Small intestine (tissue), 7 donors: Measurements from ENCODE around the gene KIF26B. TPM values are rescaled to one million over a fixed set of nuclear protein-coding genes. Genes with fewer than 3 reads are reported as not detected.

ENCODE experiments used
- DNase-seq, 2 donors: peaks; one replicate each; pipeline versions ENCODE4 v3.0.0 to v3.0.0-alpha.2; 2013
- FAIRE-seq: peaks from 2 replicates; lab custom pipeline; 2012; peaks lifted over from hg19 to GRCh38; lab: Jason Lieb, UNC
- H3K27ac ChIP-seq, 3 donors: one replicate each; pipeline ENCODE4 v1.5.1; 2013; ENCODE audit warnings: low read length in 2 of 3, mild to moderate bottlenecking in 2 of 3, control low read depth in 1 of 3, inconsistent platforms in 1 of 3, low read depth in 1 of 3, moderate library complexity in 1 of 3
- H3K27me3 ChIP-seq, 3 donors: one replicate each; pipeline ENCODE4 v1.6.1; 2013; ENCODE audit warnings: low read length in 3 of 3, inconsistent platforms in 1 of 3; ENCODE audit not compliant: control insufficient read depth in 3 of 3, insufficient read depth in 3 of 3
- H3K36me3 ChIP-seq, 3 donors: one replicate each; pipeline ENCODE4 v1.6.1; 2013; ENCODE audit warnings: low read length in 3 of 3, inconsistent platforms in 1 of 3, low read depth in 1 of 3, mild to moderate bottlenecking in 1 of 3, moderate library complexity in 1 of 3; ENCODE audit not compliant: control insufficient read depth in 3 of 3, insufficient read depth in 2 of 3
- H3K4me1 ChIP-seq, 3 donors: one replicate each; pipeline ENCODE4 v1.6.1; 2013; ENCODE audit warnings: low read length in 2 of 3, inconsistent platforms in 1 of 3, low read depth in 1 of 3, mild to moderate bottlenecking in 1 of 3, moderate library complexity in 1 of 3; ENCODE audit not compliant: control insufficient read depth in 3 of 3, insufficient read depth in 2 of 3
- H3K4me3 ChIP-seq, 3 donors: one replicate each; pipeline ENCODE4 v1.5.1; 2013; ENCODE audit warnings: low read length in 3 of 3, control low read depth in 1 of 3, inconsistent platforms in 1 of 3, low read depth in 1 of 3, mild to moderate bottlenecking in 1 of 3, moderate library complexity in 1 of 3
- H3K9me3 ChIP-seq, 2 donors: one replicate each; pipeline ENCODE4 v1.6.1; 2013; ENCODE audit warnings: low read depth in 1 of 2, low read length in 1 of 2; ENCODE audit not compliant: control insufficient read depth in 2 of 2, insufficient read depth in 1 of 2
- WGBS, 3 donors: extraction: QIAGEN DNeasy Blood & Tissue Kit; methylation state at CpG; one replicate each; pipeline ENCODE4 v1.1.7; 2013; 5-methylcytosine and 5-hydroxymethylcytosine counted together
- polyA plus RNA-seq, 4 donors: library from polyadenylated mRNA; stranded (reverse) in 3 of 4; unstranded in 1 of 4; fragments of 200-250 nt in 3 of 4; fragments of 120-200 nt in 1 of 4; gene quantifications; one replicate each; pipeline versions ENCODE4 v1.2.1 to v1.2.3, GENCODE V29; 2013
- donor health status: healthy with polysubstance abuse.
- donor health status: control.
- donor health status: control.
- donor health status: Bipolar disorder and iron deficiency.
- donor health status: healthy.

KIF26B gene
- polyA plus RNA-seq, 4 donors = 0.27 to 4.0 (median 1.3) TPM; not detected in 1

DNA sequence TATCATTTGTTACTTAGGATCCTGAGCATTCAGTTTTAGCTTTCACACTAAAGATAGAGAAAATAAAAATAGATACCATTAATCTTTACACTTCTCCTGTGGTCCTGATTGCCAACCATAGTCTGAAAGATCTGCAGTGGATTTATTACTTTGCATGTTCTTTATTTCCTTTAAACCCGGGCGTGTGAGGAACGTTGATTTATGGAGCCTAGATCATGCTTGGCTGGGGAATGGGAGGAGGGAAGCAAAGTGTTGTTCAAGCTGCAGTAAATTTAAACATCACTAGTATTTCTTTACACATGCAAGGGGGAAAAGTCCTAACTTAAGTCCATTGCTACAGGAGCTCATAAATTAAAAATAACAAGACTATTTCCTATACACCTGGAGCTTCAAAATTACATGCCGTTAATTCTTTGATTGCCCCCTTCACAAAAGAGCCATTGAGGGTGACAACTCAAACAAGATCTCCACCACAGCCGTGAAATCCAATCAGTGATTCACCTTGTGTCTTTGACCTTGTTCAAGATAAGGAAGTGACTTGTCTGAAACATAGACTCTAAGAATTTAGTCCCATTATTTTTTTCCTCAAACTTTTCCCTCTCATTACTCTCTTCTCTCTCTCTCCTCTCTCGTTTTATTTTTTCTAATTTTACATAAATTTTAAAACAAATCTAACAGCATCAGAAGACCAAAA lies 282.7 kb downstream of the KIF26B start:
- H3K27me3 ChIP-seq = no peaks in the 10 kb centered on the region
- FAIRE-seq (no peak), DNase-seq (peak in 1 of 2 donors; percentile 26)
- no peaks in the 10 kb centered on the region for H3K9me3 ChIP-seq
- no peak overlapping the region for H3K4me3 ChIP-seq
- H3K27ac ChIP-seq = no peak overlapping the region
- H3K4me1 ChIP-seq = no peaks in the 10 kb centered on the region
- 14 to 34% (median 20%) methylated on average over 6 of the region's 6 CpGs for WGBS, 3 donors
- no peaks in the 10 kb centered on the region for H3K36me3 ChIP-seq

- Histone ChIP-seq H3K36me3 (no peaks in the 10 kb centered on the region), H3K27me3 (no peaks in the 10 kb centered on the region), H3K4me3 (no peak overlapping the region), H3K4me1 (no peaks in the 10 kb centered on the region), H3K27ac (no peak overlapping the region), H3K9me3 (no peaks in the 10 kb centered on the region)
- FAIRE-seq (no peak), DNase-seq (no peak)
- WGBS, 3 donors = 20 to 45% (median 44%) methylated on average over 7 of the region's 7 CpGs
These were observed 286.1 kb downstream of the KIF26B start for GRCh38 chr1:245440922-245441321.

DNA sequence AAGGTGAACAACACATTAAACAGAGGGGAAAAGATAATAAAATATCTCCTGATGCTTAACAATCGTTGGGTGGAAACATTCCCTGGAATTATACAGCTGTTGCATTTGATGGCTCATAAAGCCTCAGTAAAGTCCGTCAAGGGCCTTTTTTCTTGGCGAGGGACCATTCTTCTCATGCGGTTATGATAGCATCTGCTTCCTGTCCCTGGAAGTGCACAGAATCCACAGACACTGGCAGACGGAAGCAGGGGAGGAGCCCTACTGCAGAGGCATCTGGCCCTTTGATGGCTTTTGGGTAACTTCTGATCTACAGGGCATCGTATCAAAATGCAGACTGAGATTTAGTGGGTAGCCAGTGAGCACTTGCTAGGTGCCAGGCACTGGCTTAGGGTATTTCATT lies 286.9 kb downstream of the KIF26B start:
- FAIRE-seq (no peak), DNase-seq (peak in 1 of 2 donors; percentile 24)
- H3K4me1 ChIP-seq = no peaks in the 10 kb centered on the region
- H3K36me3 ChIP-seq = no peaks in the 10 kb centered on the region
- peak overlapping the region in 1 of 3 donors; percentile 17 for H3K27ac ChIP-seq
- H3K4me3 ChIP-seq = no peak overlapping the region
- H3K27me3 ChIP-seq = no peaks in the 10 kb centered on the region
- H3K9me3 ChIP-seq = peaks cover 0 to 2% of the 10 kb centered on the region in 2 donors
- 31 to 57% (median 47%) methylated on average over 6 of the region's 6 CpGs for WGBS, 3 donors

DNA sequence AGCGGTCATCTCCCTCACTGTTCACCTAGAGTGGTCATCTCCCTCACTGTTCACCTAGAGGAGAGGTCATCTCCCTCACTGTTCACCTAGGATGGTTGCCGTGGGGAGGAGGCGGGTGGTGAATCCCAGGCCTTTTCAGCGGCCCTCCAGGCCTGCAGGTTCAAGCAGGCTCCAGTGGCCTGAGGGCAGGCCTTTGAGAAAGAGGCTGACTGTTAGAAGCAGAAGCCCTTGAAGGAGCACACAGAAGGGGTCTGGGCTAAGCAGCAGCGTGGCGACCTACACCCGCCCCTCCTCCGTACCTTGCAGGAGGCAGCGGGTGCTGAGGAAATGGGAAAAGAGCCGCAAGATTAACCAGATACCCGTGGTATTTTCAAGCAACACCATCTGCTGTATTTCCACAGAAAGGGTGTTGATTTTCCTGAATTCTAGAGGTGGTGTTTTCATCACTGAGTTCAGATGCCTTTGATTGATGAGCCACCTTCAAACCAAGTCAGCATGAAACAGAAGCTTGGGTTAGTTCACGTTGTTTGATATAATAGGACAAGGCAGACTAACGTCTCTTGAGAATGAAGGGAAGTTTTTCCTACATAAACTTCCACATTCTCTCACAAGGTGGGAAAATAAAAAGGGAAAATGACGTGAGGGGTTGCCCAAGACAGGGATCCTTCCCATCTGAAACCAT lies 289.5 kb downstream of the KIF26B start:
- DNase-seq = no peak
- no peak overlapping the region for H3K27ac ChIP-seq
- H3K9me3 ChIP-seq = peaks cover 0 to 2% of the 10 kb centered on the region in 2 donors
- no peaks in the 10 kb centered on the region for H3K27me3 ChIP-seq
- no peaks in the 10 kb centered on the region for H3K4me1 ChIP-seq
- no peak overlapping the region for H3K4me3 ChIP-seq
- FAIRE-seq = no peak
- no peaks in the 10 kb centered on the region for H3K36me3 ChIP-seq
- 83 to 92% (median 86%) methylated on average over 14 of the region's 14 CpGs for WGBS, 3 donors

- Histone ChIP-seq H3K27me3 (no peaks in the 10 kb centered on the region), H3K4me1 (no peaks in the 10 kb centered on the region), H3K9me3 (peaks cover 0 to 2% of the 10 kb centered on the region in 2 donors), H3K27ac (no peak overlapping the region), H3K36me3 (no peaks in the 10 kb centered on the region), H3K4me3 (no peak overlapping the region)
- FAIRE-seq (no peak), DNase-seq (no peak)
- 91 to 92% (median 92%) methylated on average over 5 of the region's 5 CpGs for WGBS, 3 donors
These were observed 290.2 kb downstream of the KIF26B start for GRCh38 chr1:245444945-245445344.

GRCh38 chr1:245448531-245448930 lies 293.7 kb downstream of the KIF26B start:
- H3K4me1 ChIP-seq = no peaks in the 10 kb centered on the region
- no peak for DNase-seq
- H3K9me3 ChIP-seq = peaks cover 0 to 2% of the 10 kb centered on the region in 2 donors
- H3K4me3 ChIP-seq = no peak overlapping the region
- WGBS, 3 donors = 69 to 78% (median 76%) methylated on average over 1 of the region's 1 CpG
- no peak for FAIRE-seq
- no peak overlapping the region for H3K27ac ChIP-seq
- no peaks in the 10 kb centered on the region for H3K36me3 ChIP-seq
- no peaks in the 10 kb centered on the region for H3K27me3 ChIP-seq

DNA sequence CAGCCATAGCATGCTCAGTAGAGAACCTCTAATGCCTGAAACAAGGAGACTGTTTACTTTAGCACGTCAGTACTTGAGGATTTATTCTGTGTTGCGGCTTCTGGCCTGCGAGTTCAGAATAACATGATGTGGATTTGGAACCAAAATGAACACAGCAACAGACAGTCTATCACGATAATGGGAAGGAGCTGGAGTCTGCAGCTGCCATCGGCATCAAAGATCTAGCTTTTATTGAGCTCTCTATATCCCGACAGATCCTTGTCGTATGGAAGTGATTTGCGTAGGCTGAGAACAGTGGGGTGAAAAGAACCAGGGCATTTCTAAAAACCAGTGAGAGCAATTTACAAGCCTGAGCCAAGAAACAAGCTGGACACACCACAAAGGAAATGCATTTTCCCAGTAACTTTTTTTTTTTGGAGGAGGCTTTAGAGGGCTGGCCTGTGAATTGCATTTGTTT lies 294.2 kb downstream of the KIF26B start:
- Histone ChIP-seq H3K27ac (peak overlapping the region in 1 of 3 donors; percentile 12), H3K36me3 (no peaks in the 10 kb centered on the region), H3K27me3 (no peaks in the 10 kb centered on the region), H3K9me3 (peaks cover 0 to 2% of the 10 kb centered on the region in 2 donors), H3K4me1 (no peaks in the 10 kb centered on the region), H3K4me3 (no peak overlapping the region)
- FAIRE-seq (no peak), DNase-seq (no peak)
- 71 to 80% (median 74%) methylated on average over 8 of the region's 8 CpGs for WGBS, 3 donors

- Histone ChIP-seq H3K27ac (no peak overlapping the region), H3K27me3 (no peaks in the 10 kb centered on the region), H3K4me1 (no peaks in the 10 kb centered on the region), H3K36me3 (no peaks in the 10 kb centered on the region), H3K9me3 (no peaks in the 10 kb centered on the region), H3K4me3 (no peak overlapping the region)
- WGBS, 3 donors = 46 to 67% (median 65%) methylated on average over 4 of the region's 4 CpGs
- FAIRE-seq = no peak
- no peak for DNase-seq
These were observed 298.8 kb downstream of the KIF26B start for GRCh38 chr1:245453541-245453940.
